Karpas-422 (cell line): ENCODE results near the gene MMD2. TPM values are rescaled to one million over a fixed set of nuclear protein-coding genes. Genes with fewer than 3 reads are reported as not detected.

Experiments used
- DNase-seq: peaks from one replicate; pipeline ENCODE4 v3.0.0-alpha.2; 2015
- H2AFZ ChIP-seq: fragments of 200-600 bp; sonication (generic); 2 replicates; pipeline ENCODE4 v1.6.1; 2014; ENCODE audit warnings: antibody characterized with exemption, low read length, mixed read lengths
- H3K27ac ChIP-seq: fragments of 200-600 bp; sonication (generic); 2 replicates; pipeline ENCODE4 v1.5.1; 2014; ENCODE audit warnings: mild to moderate bottlenecking, low read length, moderate library complexity
- H3K27me3 ChIP-seq: fragments of 200-600 bp; sonication (generic); 2 replicates; pipeline ENCODE4 v1.6.1; 2014; ENCODE audit warnings: low read length, mixed read lengths
- H3K36me3 ChIP-seq: fragments of 200-600 bp; sonication (generic); 2 replicates; pipeline ENCODE4 v1.6.1; 2014; ENCODE audit warnings: low read length, mixed read lengths; ENCODE audit not compliant: insufficient read depth
- H3K4me1 ChIP-seq: fragments of 200-600 bp; sonication (generic); 2 replicates; pipeline ENCODE4 v1.6.1; 2014; ENCODE audit warnings: mild to moderate bottlenecking, low read length, mixed read lengths
- H3K4me2 ChIP-seq: fragments of 200-600 bp; sonication (generic); 2 replicates; pipeline ENCODE4 v1.6.1; 2014; ENCODE audit warnings: low read length, low read depth, mild to moderate bottlenecking; ENCODE audit not compliant: poor library complexity, severe bottlenecking
- H3K4me3 ChIP-seq: fragments of 200-600 bp; sonication (generic); 2 replicates; pipeline ENCODE4 v1.5.1; 2014; ENCODE audit warnings: mild to moderate bottlenecking, antibody characterized with exemption, low read length, mixed read lengths
- H3K79me2 ChIP-seq: fragments of 200-600 bp; sonication (generic); 2 replicates; pipeline ENCODE4 v1.6.1; 2014; ENCODE audit warnings: mild to moderate bottlenecking, low read length, mixed read lengths
- H3K9ac ChIP-seq: fragments of 200-600 bp; sonication (generic); 2 replicates; pipeline ENCODE4 v1.6.0; 2014; ENCODE audit warnings: low read length
- H3K9me2 ChIP-seq: fragments of 200-600 bp; sonication (generic), shearing (Covaris generic); replicated peaks from 2 replicates; pipeline ENCODE4 v1.6.0; 2014; ENCODE audit warnings: mild to moderate bottlenecking, low read length, moderate library complexity; ENCODE audit not compliant: insufficient read depth
- H3K9me3 ChIP-seq: fragments of 300-700, 200-600 bp; sonication (generic); 2 replicates; pipeline ENCODE4 v1.6.1; 2014; ENCODE audit warnings: low read length, mixed read lengths
- H4K20me1 ChIP-seq: fragments of 200-600 bp; sonication (generic); 2 replicates; pipeline ENCODE4 v1.6.1; 2014; ENCODE audit warnings: mild to moderate bottlenecking, antibody characterized with exemption, low read length, low read depth; ENCODE audit not compliant: insufficient read depth
- total RNA-seq: library from RNA; depleted of rRNA; stranded (reverse); fragments of >200 nt; shearing (Covaris generic); gene quantifications from 2 replicates; pipeline ENCODE4 v1.2.3, GENCODE V29; 2014; ENCODE audit warnings: low replicate concordance

The MMD2 gene
- total RNA-seq, 1 experiment from 2014 or later = not detected

DNA sequence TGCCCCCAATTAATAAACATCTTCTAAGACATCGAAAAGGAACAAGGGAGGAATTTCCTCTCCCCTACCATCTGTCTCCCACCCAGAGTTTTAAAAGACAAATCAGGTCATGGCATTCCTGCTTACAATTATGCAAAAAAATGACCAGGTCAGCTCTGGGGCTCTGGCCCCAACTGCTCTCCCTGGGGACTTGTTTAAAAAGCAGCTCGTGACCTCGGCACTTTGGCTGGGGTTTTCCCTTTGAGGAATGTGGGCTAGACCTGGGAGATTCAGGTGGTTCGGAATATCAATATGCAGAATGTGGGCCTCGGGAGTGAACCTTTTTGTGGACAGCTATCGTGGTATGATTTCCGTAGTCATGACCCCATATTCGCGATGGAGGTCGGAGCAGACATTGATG lies 74.8 kb downstream of the MMD2 start:
- no peaks in the 10 kb centered on the region for H3K4me1 ChIP-seq
- H3K9me3 ChIP-seq = no peaks in the 10 kb centered on the region
- no peaks in the 10 kb centered on the region for H3K9me2 ChIP-seq
- no peak overlapping the region for H3K27ac ChIP-seq
- no peak overlapping the region for H3K4me2 ChIP-seq
- no peak overlapping the region for H3K4me3 ChIP-seq
- H2AFZ ChIP-seq = no peak overlapping the region
- no peaks in the 10 kb centered on the region for H4K20me1 ChIP-seq
- no peaks in the 10 kb centered on the region for H3K27me3 ChIP-seq
- H3K9ac ChIP-seq = no peak overlapping the region
- H3K36me3 ChIP-seq = no peaks in the 10 kb centered on the region
- no peak for DNase-seq
- no peaks in the 10 kb centered on the region for H3K79me2 ChIP-seq

DNA sequence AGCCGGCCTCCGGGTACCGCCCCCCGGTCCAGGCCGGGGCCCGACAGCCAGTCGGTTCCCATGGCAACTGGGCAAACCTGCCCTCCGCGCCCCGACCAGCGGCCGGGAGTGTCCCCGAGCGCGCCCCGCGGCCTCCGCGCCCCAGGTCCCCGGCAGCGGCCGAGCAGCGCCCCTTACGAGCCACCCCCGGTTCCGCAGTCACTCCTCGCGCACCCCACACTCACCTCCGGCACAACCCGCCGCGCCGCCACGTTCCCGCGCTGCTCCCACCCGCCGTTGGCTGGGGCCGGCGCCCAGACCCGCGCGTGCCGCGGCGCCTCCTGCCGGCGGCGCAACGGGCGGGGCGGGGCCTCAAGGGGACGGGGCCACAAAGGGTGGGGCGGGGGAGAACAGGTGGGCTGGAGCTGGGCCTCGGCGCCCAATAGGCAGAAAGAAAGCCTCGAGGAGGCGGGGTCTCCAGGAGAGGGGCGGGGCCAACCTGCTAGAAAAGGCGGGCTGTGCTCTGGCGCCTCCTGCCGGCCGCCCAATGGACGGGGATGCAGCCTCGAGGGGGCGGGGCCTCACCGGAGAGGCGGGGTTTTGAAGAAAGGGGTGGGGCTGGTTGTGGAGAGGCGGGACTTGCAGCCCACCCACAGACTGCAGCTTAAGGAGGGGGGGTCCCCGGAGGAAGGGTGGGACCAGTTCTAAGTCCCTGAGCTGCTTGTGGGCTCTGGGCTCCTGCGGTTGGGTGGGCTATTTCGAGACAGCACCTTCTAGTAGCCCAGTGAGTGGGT lies 75.4 kb downstream of the MMD2 start, which contains the start of gene RADIL:
TSS of gene RADIL (minus strand) at position 345 of the 773 bp plus-strand sequence. CDS start 5,577 bp downstream, outside the sequence.
- Histone ChIP-seq H2AFZ (no peak within 1 kb of the TSS), H3K27me3 (no peaks in the 10 kb centered on the region), H3K4me2 (no peak within 1 kb of the TSS), H3K9me3 (no peaks in the 10 kb centered on the region), H4K20me1 (no peaks in the 10 kb centered on the region), H3K79me2 (no peaks in the 10 kb centered on the region), H3K27ac (no peak within 1 kb of the TSS), H3K4me1 (no peaks in the 10 kb centered on the region), H3K9me2 (no peaks in the 10 kb centered on the region), H3K36me3 (no peaks in the 10 kb centered on the region), H3K4me3 (no peak within 1 kb of the TSS), H3K9ac (no peak within 1 kb of the TSS)
- no peak for DNase-seq

DNA sequence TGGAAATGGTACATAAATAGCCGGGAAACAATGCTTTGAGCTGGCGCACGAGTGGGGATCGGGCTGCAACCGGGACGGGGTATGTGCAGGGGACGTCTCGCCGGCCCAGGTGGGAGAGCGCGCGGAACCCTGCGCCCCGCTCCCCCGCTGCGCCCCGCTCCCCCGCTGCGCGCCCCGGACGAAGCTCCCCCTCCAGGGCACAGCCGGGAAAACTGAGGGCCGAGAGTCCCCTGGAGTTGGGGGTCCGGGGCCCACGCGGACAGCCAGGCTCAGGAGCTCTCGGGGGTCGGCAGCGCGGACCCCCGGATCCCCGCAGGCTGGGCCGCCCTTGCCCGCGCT lies 76.0 kb downstream of the MMD2 start:
- Histone ChIP-seq H3K36me3 (no peaks in the 10 kb centered on the region), H3K4me2 (no peak overlapping the region), H3K4me1 (no peaks in the 10 kb centered on the region), H3K9me3 (no peaks in the 10 kb centered on the region), H3K4me3 (no peak overlapping the region), H3K79me2 (no peaks in the 10 kb centered on the region), H3K9ac (no peak overlapping the region), H4K20me1 (no peaks in the 10 kb centered on the region), H3K27me3 (no peaks in the 10 kb centered on the region), H2AFZ (no peak overlapping the region), H3K9me2 (no peaks in the 10 kb centered on the region), H3K27ac (no peak overlapping the region)
- no peak for DNase-seq

DNA sequence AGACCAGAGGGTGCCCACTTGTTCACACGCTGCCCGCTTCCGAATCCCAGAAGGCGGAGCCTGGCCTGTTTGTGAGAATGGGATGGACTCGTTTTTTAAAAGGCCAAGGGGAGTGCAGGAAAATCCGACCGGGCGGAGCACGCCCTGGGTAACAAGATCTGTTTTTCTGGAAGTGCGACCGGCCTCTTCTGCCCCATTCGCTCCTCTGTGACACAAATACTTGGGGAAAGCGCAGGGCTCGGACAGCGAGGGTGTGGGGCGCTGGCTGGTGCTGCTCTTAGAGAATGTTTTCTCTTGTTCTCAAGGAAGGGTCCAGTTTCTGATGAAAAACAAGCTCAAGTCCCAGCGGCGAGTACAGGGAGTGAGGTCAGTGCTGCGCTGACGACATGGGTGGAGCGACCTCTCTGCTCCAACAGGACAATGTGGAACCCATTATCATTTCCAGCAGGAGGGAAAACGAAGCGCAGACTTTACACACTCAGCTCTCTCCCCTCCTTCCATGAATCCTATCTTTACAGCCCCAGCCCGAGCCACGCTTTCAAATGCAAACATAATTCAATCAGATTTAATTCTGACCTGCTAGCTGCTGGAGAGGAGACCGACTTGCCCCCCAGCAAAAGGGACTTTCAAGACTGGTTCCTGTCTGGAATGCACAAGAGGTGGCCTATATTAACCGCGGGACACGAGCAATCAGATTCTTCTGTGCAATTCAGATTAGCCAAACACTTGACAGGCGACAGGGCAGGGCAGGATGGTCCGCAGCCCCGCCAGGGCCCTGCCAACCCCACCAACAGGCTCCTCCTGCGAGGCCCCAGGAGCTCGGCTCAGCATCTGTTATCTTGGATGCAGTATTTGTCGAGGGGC lies 76.6 kb downstream of the MMD2 start:
- no peaks in the 10 kb centered on the region for H3K79me2 ChIP-seq
- no peaks in the 10 kb centered on the region for H3K9me3 ChIP-seq
- H3K4me3 ChIP-seq = no peak overlapping the region
- H3K4me1 ChIP-seq = no peaks in the 10 kb centered on the region
- DNase-seq = no peak
- H3K27ac ChIP-seq = no peak overlapping the region
- H4K20me1 ChIP-seq = no peaks in the 10 kb centered on the region
- H3K9me2 ChIP-seq = no peaks in the 10 kb centered on the region
- H3K36me3 ChIP-seq = no peaks in the 10 kb centered on the region
- H3K27me3 ChIP-seq = no peaks in the 10 kb centered on the region
- H3K4me2 ChIP-seq = no peak overlapping the region
- H2AFZ ChIP-seq = no peak overlapping the region
- H3K9ac ChIP-seq = no peak overlapping the region

DNA sequence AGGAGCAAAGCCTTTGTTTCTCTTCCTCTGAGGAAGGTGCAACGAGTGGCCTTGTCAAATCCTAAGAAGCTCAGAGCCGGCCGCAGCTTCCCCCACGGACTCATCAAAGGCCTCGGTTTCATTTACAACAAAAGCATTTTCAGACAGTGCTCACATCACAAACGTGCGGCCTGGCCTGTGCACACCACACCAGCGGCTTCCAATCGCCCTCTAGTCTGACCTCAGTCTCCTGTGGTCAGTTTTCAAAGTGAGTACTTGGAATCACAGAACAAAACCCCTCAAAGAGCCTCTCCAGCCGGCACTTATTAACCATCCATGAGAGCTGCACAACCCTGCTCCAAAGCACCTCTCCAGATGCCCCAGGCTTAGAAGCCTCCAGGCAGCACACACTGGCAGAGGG lies 78.8 kb downstream of the MMD2 start:
- Histone ChIP-seq H4K20me1 (no peaks in the 10 kb centered on the region), H3K27me3 (no peaks in the 10 kb centered on the region), H3K4me2 (no peak overlapping the region), H3K4me1 (no peaks in the 10 kb centered on the region), H3K4me3 (no peak overlapping the region), H3K79me2 (no peaks in the 10 kb centered on the region), H3K9me2 (no peaks in the 10 kb centered on the region), H3K36me3 (no peaks in the 10 kb centered on the region), H3K27ac (no peak overlapping the region), H2AFZ (no peak overlapping the region), H3K9me3 (no peaks in the 10 kb centered on the region), H3K9ac (no peak overlapping the region)
- no peak for DNase-seq

DNA sequence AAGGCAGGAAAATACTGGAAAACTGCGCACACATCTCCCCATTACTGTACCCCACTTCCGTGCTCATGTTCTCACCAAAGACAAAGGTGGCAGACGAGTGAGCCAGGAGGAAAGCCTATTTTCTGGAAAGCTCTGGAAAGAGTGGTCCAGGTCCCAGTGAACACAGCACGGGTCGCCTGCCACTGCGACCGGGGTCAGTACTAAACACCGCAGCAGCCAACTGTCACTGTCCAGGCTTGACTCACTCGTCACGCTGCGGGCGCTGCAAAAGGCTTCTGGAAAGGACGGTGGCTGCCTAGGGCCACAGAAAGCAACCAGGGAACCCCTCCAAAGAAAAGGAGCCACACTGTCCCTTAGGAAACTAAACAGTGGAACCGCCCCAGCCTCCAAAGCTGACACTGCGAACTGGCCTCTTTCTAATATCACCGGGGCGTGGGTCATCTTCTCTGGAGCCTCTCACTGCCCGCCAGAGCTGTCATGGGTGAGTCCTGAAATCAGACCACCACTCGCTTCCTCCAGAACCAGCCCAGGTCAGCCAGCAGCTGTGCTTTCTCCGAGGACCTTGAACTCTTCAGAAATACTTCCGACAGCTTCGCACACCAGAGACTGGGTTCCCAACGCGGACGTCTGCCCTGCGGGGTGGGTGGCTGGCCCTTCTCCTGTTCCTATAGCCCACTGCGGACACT lies 79.4 kb downstream of the MMD2 start:
- H3K4me3 ChIP-seq = no peak overlapping the region
- H3K9ac ChIP-seq = no peak overlapping the region
- H3K27ac ChIP-seq = no peak overlapping the region
- H3K4me2 ChIP-seq = no peak overlapping the region
- no peaks in the 10 kb centered on the region for H3K27me3 ChIP-seq
- no peak for DNase-seq
- H3K9me2 ChIP-seq = no peaks in the 10 kb centered on the region
- H3K9me3 ChIP-seq = no peaks in the 10 kb centered on the region
- no peaks in the 10 kb centered on the region for H3K4me1 ChIP-seq
- H3K36me3 ChIP-seq = no peaks in the 10 kb centered on the region
- no peak overlapping the region for H2AFZ ChIP-seq
- H3K79me2 ChIP-seq = no peaks in the 10 kb centered on the region
- H4K20me1 ChIP-seq = no peaks in the 10 kb centered on the region

DNA sequence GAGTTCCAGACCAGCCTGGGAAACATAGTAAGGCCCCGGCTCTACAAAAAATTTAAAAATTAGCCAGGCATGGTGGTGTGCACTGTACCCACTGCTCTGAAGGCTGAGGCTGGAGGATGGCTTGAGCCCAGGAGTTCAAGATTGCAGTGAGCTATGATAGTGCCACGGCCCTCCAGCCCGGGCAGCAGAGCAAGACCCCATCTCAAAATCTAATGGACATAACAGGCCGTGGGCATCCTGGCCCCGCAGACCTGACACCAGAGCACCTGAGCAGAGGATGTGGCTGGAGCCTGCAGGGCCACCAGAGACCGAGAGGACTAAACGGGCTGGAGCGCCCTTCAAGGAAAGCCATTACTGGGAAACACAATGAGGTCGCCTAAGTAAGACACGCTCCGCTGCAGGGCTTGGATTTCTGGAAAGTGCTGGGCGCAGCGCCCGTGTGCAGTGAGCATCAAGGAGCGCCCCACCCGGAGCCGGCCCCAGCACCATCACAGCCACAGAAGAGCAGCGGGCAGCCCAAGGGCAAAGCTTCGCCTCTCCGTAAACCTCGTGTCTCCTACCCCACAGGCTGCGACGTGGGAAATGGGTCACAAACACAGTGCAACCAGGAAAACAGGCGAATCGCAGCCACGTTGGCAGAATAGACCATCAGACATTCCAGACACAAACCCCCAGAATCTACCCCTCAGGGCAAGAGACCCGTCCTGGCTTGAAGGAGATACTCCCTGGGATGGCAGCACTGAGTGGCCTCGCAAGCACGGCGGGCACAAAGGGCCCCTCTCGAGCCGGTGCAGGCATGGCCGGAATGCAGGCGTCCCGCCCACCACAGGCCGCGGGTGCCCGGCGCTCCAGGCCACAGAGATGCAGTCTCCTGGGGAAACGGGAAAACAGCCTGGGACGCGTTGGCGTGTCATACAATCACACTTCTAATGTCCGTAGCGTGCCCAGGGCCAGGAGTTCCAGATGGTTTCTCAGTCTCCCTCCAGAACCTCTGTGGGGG lies 80.4 kb downstream of the MMD2 start:
- H3K27me3 ChIP-seq = no peaks in the 10 kb centered on the region
- H3K4me1 ChIP-seq = no peaks in the 10 kb centered on the region

More for the DNA sequence above, 80.4 kb downstream of the MMD2 start:
- Histone ChIP-seq H2AFZ (no peak overlapping the region), H3K27ac (no peak overlapping the region), H4K20me1 (no peaks in the 10 kb centered on the region), H3K36me3 (no peaks in the 10 kb centered on the region), H3K9ac (no peak overlapping the region), H3K4me3 (no peak overlapping the region), H3K9me3 (no peaks in the 10 kb centered on the region), H3K4me2 (no peak overlapping the region), H3K79me2 (no peaks in the 10 kb centered on the region), H3K9me2 (no peaks in the 10 kb centered on the region)
- no peak for DNase-seq
